ENCODE data around the gene KCNH5.

- TF ChIP-seq CTCF (IDR thresholded peaks at IDR 0.05; ENCODE audit: insufficient read depth, low read length, poor library complexity, severe bottlenecking): no peak
- TF ChIP-seq EZH2phosphoT487 (conservative IDR thresholded peaks at IDR 0.05; ENCODE audit: low read length): no peak
These were observed 348.8 kb downstream of the KCNH5 start for GRCh38 chr14:62696331-62696924.
